Measurements from ENCODE around the gene ADAMTS2.
A peak's percentile ranks its signal among the peaks of the same experiment; 100 is the strongest.

ADAMTS2 gene

GRCh38 chr5:179209359-179210150 lies 135.7 kb downstream of the ADAMTS2 start:
- H2BK120ac ChIP-seq (ENCODE audit: low read depth, low read length), result no peak overlapping the region
- H2BK12ac ChIP-seq (ENCODE audit: low read length in 2 of 2), result peak overlapping the region; percentile 34 to 89
- H2BK15ac ChIP-seq (ENCODE audit: low read depth, poor library complexity, severe bottlenecking), result no peak overlapping the region
- no peak overlapping the region for H3K4me3 ChIP-seq (ENCODE audit: insufficient read depth in 1 of 2, low read depth in 1 of 2, low read length in 2 of 2)
- H3K27me3 ChIP-seq (ENCODE audit: control insufficient read depth in 1 of 2, insufficient read depth in 1 of 2, low read length in 2 of 2), result no peaks in the 10 kb centered on the region
- no peak overlapping the region for H2BK5ac ChIP-seq (ENCODE audit: low read depth, low read length, poor library complexity, severe bottlenecking)
- 40% methylated on average over 17 of the region's 20 CpGs for WGBS
- H3K4me2 ChIP-seq (ENCODE audit: low read length, poor library complexity, severe bottlenecking), result no peak overlapping the region
- no peaks in the 10 kb centered on the region for H3K79me1 ChIP-seq (replicated peaks; ENCODE audit: low read length, poor library complexity, severe bottlenecking)
- H3K4me1 ChIP-seq (ENCODE audit: control insufficient read depth, insufficient read depth, low read depth, low read length), result peaks cover 3% of the 10 kb centered on the region
- peak overlapping the region in 1 of 2 experiments; percentile 77 for H3K23ac ChIP-seq (ENCODE audit: low read length in 2 of 2)
- no peak overlapping the region for H2AK5ac ChIP-seq (ENCODE audit: low read length, severe bottlenecking)
- H3K18ac ChIP-seq (ENCODE audit: low read depth in 1 of 2, low read length in 2 of 2), result peak overlapping the region; percentile 5 to 86
- H4K8ac ChIP-seq (ENCODE audit: low read length), result peak overlapping the region; percentile 76
- peak overlapping the region; percentile 70 for H4K91ac ChIP-seq (ENCODE audit: low read length)
- H2AFZ ChIP-seq (ENCODE audit: low read depth, low read length), result no peak overlapping the region
- no peak overlapping the region for H3K27ac ChIP-seq (ENCODE audit: low read length, poor library complexity, severe bottlenecking)
- peak overlapping the region in 1 of 2 experiments; percentile 89 for H3K14ac ChIP-seq (ENCODE audit: low read length in 2 of 2)
- H3K36me3 ChIP-seq (ENCODE audit: control insufficient read depth in 1 of 2, insufficient read depth in 2 of 2, low read depth in 1 of 2, low read length in 2 of 2), result peaks cover 0 to 16% of the 10 kb centered on the region in 2 experiments
- peak overlapping the region in 1 of 2 experiments; percentile 19 for H3K4ac ChIP-seq (ENCODE audit: low read depth in 1 of 2, low read length in 2 of 2)
- no peaks in the 10 kb centered on the region for H3K9me3 ChIP-seq (ENCODE audit: control insufficient read depth, low read length)
- H3K9ac ChIP-seq (ENCODE audit: low read length), result peak overlapping the region; percentile 34
- peak; percentile 88 for DNase-seq

GRCh38 chr5:179208706-179209358 lies 136.4 kb downstream of the ADAMTS2 start:
- H2AK5ac ChIP-seq (ENCODE audit: low read length, severe bottlenecking), result no peak overlapping the region
- no peak overlapping the region for H3K27ac ChIP-seq (ENCODE audit: low read length, poor library complexity, severe bottlenecking)
- no peak overlapping the region for H2BK120ac ChIP-seq (ENCODE audit: low read depth, low read length)
- H3K9me3 ChIP-seq (ENCODE audit: control insufficient read depth, low read length), result no peaks in the 10 kb centered on the region
- no peak overlapping the region for H3K4me3 ChIP-seq (ENCODE audit: insufficient read depth in 1 of 2, low read depth in 1 of 2, low read length in 2 of 2)
- no peak for DNase-seq
- H3K23ac ChIP-seq (ENCODE audit: low read length in 2 of 2), result peak overlapping the region in 1 of 2 experiments; percentile 77
- no peaks in the 10 kb centered on the region for H3K79me1 ChIP-seq (replicated peaks; ENCODE audit: low read length, poor library complexity, severe bottlenecking)
- H3K4ac ChIP-seq (ENCODE audit: low read depth in 1 of 2, low read length in 2 of 2), result peak overlapping the region in 1 of 2 experiments; percentile 19
- H3K18ac ChIP-seq (ENCODE audit: low read depth in 1 of 2, low read length in 2 of 2), result peak overlapping the region; percentile 5 to 86
- no peak overlapping the region for H2BK15ac ChIP-seq (ENCODE audit: low read depth, poor library complexity, severe bottlenecking)
- H2BK5ac ChIP-seq (ENCODE audit: low read depth, low read length, poor library complexity, severe bottlenecking), result no peak overlapping the region
- no peak overlapping the region for H3K4me2 ChIP-seq (ENCODE audit: low read length, poor library complexity, severe bottlenecking)
- H3K9ac ChIP-seq (ENCODE audit: low read length), result no peak overlapping the region
- H4K91ac ChIP-seq (ENCODE audit: low read length), result peak overlapping the region; percentile 70
- H2BK12ac ChIP-seq (ENCODE audit: low read length in 2 of 2), result peak overlapping the region; percentile 34 to 89
- peaks cover 0 to 18% of the 10 kb centered on the region in 2 experiments for H3K36me3 ChIP-seq (ENCODE audit: control insufficient read depth in 1 of 2, insufficient read depth in 2 of 2, low read depth in 1 of 2, low read length in 2 of 2)
- peaks cover 3% of the 10 kb centered on the region for H3K4me1 ChIP-seq (ENCODE audit: control insufficient read depth, insufficient read depth, low read depth, low read length)
- H3K14ac ChIP-seq (ENCODE audit: low read length in 2 of 2), result peak overlapping the region in 1 of 2 experiments; percentile 89
- WGBS, result 88% methylated on average over 18 of the region's 18 CpGs
- H2AFZ ChIP-seq (ENCODE audit: low read depth, low read length), result no peak overlapping the region
- H3K27me3 ChIP-seq (ENCODE audit: control insufficient read depth in 1 of 2, insufficient read depth in 1 of 2, low read length in 2 of 2), result no peaks in the 10 kb centered on the region
- H4K8ac ChIP-seq (ENCODE audit: low read length), result peak overlapping the region; percentile 76

GRCh38 chr5:179207920-179208705 lies 137.1 kb downstream of the ADAMTS2 start:
- Histone ChIP-seq H3K9ac (ENCODE audit: low read length) (no peak overlapping the region), H2BK12ac (ENCODE audit: low read length in 2 of 2) (peak overlapping the region in 1 of 2 experiments; percentile 38), H3K79me1 (replicated peaks; ENCODE audit: low read length, poor library complexity, severe bottlenecking) (no peaks in the 10 kb centered on the region), H3K27me3 (ENCODE audit: control insufficient read depth in 1 of 2, insufficient read depth in 1 of 2, low read length in 2 of 2) (no peaks in the 10 kb centered on the region), H3K23ac (ENCODE audit: low read length in 2 of 2) (no peak overlapping the region), H4K8ac (ENCODE audit: low read length) (peak overlapping the region; percentile 19), H3K4me1 (ENCODE audit: control insufficient read depth, insufficient read depth, low read depth, low read length) (peaks cover 3% of the 10 kb centered on the region), H2AFZ (ENCODE audit: low read depth, low read length) (no peak overlapping the region), H3K14ac (ENCODE audit: low read length in 2 of 2) (peak overlapping the region in 1 of 2 experiments; percentile 71), H2AK5ac (ENCODE audit: low read length, severe bottlenecking) (no peak overlapping the region), H3K4ac (ENCODE audit: low read depth in 1 of 2, low read length in 2 of 2) (no peak overlapping the region), H3K9me3 (ENCODE audit: control insufficient read depth, low read length) (no peaks in the 10 kb centered on the region), H4K91ac (ENCODE audit: low read length) (peak overlapping the region; percentile 11), H2BK5ac (ENCODE audit: low read depth, low read length, poor library complexity, severe bottlenecking) (no peak overlapping the region), H2BK120ac (ENCODE audit: low read depth, low read length) (no peak overlapping the region), H3K36me3 (ENCODE audit: control insufficient read depth in 1 of 2, insufficient read depth in 2 of 2, low read depth in 1 of 2, low read length in 2 of 2) (peaks cover 0 to 23% of the 10 kb centered on the region in 2 experiments), H3K4me2 (ENCODE audit: low read length, poor library complexity, severe bottlenecking) (no peak overlapping the region), H3K27ac (ENCODE audit: low read length, poor library complexity, severe bottlenecking) (no peak overlapping the region), H2BK15ac (ENCODE audit: low read depth, poor library complexity, severe bottlenecking) (no peak overlapping the region), H3K4me3 (ENCODE audit: insufficient read depth in 1 of 2, low read depth in 1 of 2, low read length in 2 of 2) (no peak overlapping the region), H3K18ac (ENCODE audit: low read depth in 1 of 2, low read length in 2 of 2) (no peak overlapping the region)
- 94% methylated on average over 22 of the region's 22 CpGs for WGBS
- DNase-seq, result no peak
